ENCODE results near the gene KIF1B.
A peak's percentile ranks its signal among the peaks of the same experiment; 100 is the strongest.
"Not testable (repeated sequence)": the region's sequence is repeated elsewhere in the genome, so short reads cannot be mapped to it uniquely, and the experiment has no call there.

KIF1B gene

GRCh38 chr1:10415211-10415930, 205.0 kb downstream of the KIF1B start:
- FAIRE-seq (no peak), DNase-seq (ENCODE audit: insufficient read length, low spot score) (no peak)
- TF ChIP-seq POU2F2 (IDR thresholded peaks at IDR 0.05; ENCODE audit: low read depth, low read length) (no peak), TAF1 (IDR thresholded peaks at IDR 0.05; ENCODE audit: low read depth, low read length) (no peak), POLR2A (IDR thresholded peaks at IDR 0.05; ENCODE audit: low read depth, low read length) (no peak), POLR2AphosphoS5 (IDR thresholded peaks at IDR 0.05; ENCODE audit: low read depth, low read length) (no peak), PAX5 (IDR thresholded peaks at IDR 0.05; ENCODE audit: insufficient read depth, low read length, severe bottlenecking) (no peak), SPI1 (IDR thresholded peaks at IDR 0.05; ENCODE audit: low read depth, low read length) (no peak)

DNA sequence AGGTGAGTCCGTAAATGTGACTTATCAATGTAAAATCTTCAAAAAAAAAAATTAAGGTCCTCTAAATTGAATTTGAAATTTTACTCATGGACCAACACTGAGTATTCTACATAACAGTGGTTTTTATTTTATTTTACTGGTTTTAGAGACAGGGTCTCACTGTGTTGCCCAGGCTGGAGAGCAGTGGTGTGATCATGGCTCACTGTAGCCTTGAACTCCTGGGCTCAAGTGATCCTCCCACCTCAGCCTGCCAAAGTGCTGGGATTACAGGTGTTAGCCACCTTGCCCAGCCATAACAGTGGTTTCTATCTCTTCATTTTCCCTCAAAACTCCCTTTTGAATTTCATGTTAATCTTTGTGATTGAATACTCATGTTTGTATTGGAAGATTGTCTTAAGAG, 205.6 kb downstream of the KIF1B start:
- DNase-seq (ENCODE audit: insufficient read length, low spot score); FAIRE-seq: not testable (repeated sequence)

DNA sequence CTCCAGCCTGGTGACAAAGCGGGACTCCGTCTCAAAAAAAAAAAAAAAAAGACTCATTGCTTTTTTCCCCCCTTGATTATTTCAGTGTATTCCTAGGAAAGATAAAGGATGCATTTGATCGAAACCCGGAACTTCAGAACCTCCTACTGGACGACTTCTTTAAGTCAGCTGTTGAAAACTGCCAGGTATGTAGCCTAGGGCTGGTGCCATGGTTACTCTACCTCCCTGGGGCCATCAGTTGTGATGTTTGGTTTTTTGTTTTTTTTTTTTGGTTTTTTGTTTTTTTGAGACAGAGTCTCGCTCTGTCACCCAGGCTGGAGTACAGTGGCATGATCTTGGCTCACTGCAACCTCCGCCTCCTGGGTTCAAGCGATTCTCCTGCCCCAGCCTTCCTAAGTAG, 208.4 kb downstream of the KIF1B start:
- not testable (repeated sequence) for FAIRE-seq; DNase-seq (ENCODE audit: insufficient read length, low spot score)

- no peak for TF ChIP-seq POLR2A (IDR thresholded peaks at IDR 0.05; ENCODE audit: low read depth, low read length)
- TF ChIP-seq SPI1 (IDR thresholded peaks at IDR 0.05; ENCODE audit: low read depth, low read length): no peak
- TF ChIP-seq POU2F2 (IDR thresholded peaks at IDR 0.05; ENCODE audit: low read depth, low read length): no peak
- no peak for TF ChIP-seq TAF1 (IDR thresholded peaks at IDR 0.05; ENCODE audit: low read depth, low read length)
- TF ChIP-seq PAX5 (IDR thresholded peaks at IDR 0.05; ENCODE audit: insufficient read depth, low read length, severe bottlenecking): no peak
- no peak for TF ChIP-seq POLR2AphosphoS5 (IDR thresholded peaks at IDR 0.05; ENCODE audit: low read depth, low read length)
- no peak for FAIRE-seq
Measured at GRCh38 chr1:10419351-10419750, 209.0 kb downstream of the KIF1B start.

DNA sequence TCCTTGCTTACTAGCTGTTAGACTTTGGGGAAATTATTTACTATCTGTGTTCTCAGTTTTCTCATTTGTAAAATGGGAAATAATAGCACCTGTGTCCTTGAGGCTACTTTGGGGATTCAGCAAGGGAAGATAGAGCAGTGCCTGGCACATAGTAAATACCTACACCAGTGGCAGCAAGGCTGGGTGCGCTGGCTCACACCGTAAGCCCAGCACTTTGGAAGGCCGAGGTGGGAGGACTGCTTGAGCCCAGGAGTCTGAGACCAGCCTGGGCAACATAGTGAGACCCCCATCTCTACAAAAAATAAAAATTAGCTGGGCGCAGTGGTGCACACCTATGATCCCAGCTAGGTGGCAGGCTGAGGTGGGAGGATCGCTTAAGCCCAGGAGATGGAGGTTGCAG, 211.3 kb downstream of the KIF1B start:
- no peak for TF ChIP-seq POU2F2 (IDR thresholded peaks at IDR 0.05; ENCODE audit: low read depth, low read length)
- no peak for TF ChIP-seq POLR2AphosphoS5 (IDR thresholded peaks at IDR 0.05; ENCODE audit: low read depth, low read length)
- TF ChIP-seq POLR2A (IDR thresholded peaks at IDR 0.05; ENCODE audit: low read depth, low read length): no peak
- TF ChIP-seq SPI1 (IDR thresholded peaks at IDR 0.05; ENCODE audit: low read depth, low read length): no peak
- no peak for TF ChIP-seq TAF1 (IDR thresholded peaks at IDR 0.05; ENCODE audit: low read depth, low read length)
- no peak for TF ChIP-seq PAX5 (IDR thresholded peaks at IDR 0.05; ENCODE audit: insufficient read depth, low read length, severe bottlenecking)
- FAIRE-seq (no peak), DNase-seq (ENCODE audit: insufficient read length, low spot score) (no peak)

More at GRCh38 chr1:10419351-10419750, 209.0 kb downstream of the KIF1B start:
- no peak for DNase-seq (ENCODE audit: insufficient read length, low spot score)

GRCh38 chr1:10424034-10424433, 213.7 kb downstream of the KIF1B start:
- DNase-seq (ENCODE audit: insufficient read length, low spot score) (no peak), FAIRE-seq (no peak)
- TF ChIP-seq PAX5 (IDR thresholded peaks at IDR 0.05; ENCODE audit: insufficient read depth, low read length, severe bottlenecking) (no peak), POLR2AphosphoS5 (IDR thresholded peaks at IDR 0.05; ENCODE audit: low read depth, low read length) (no peak), SPI1 (IDR thresholded peaks at IDR 0.05; ENCODE audit: low read depth, low read length) (no peak), POLR2A (IDR thresholded peaks at IDR 0.05; ENCODE audit: low read depth, low read length) (no peak)

GRCh38 chr1:10424651-10425050, 214.3 kb downstream of the KIF1B start:
- DNase-seq (ENCODE audit: insufficient read length, low spot score): no peak
- no peak for FAIRE-seq
- TF ChIP-seq POLR2AphosphoS5 (IDR thresholded peaks at IDR 0.05; ENCODE audit: low read depth, low read length) (no peak), PAX5 (IDR thresholded peaks at IDR 0.05; ENCODE audit: insufficient read depth, low read length, severe bottlenecking) (no peak), TAF1 (IDR thresholded peaks at IDR 0.05; ENCODE audit: low read depth, low read length) (no peak), POLR2A (IDR thresholded peaks at IDR 0.05; ENCODE audit: low read depth, low read length) (no peak), SPI1 (IDR thresholded peaks at IDR 0.05; ENCODE audit: low read depth, low read length) (no peak), POU2F2 (IDR thresholded peaks at IDR 0.05; ENCODE audit: low read depth, low read length) (no peak)

DNA sequence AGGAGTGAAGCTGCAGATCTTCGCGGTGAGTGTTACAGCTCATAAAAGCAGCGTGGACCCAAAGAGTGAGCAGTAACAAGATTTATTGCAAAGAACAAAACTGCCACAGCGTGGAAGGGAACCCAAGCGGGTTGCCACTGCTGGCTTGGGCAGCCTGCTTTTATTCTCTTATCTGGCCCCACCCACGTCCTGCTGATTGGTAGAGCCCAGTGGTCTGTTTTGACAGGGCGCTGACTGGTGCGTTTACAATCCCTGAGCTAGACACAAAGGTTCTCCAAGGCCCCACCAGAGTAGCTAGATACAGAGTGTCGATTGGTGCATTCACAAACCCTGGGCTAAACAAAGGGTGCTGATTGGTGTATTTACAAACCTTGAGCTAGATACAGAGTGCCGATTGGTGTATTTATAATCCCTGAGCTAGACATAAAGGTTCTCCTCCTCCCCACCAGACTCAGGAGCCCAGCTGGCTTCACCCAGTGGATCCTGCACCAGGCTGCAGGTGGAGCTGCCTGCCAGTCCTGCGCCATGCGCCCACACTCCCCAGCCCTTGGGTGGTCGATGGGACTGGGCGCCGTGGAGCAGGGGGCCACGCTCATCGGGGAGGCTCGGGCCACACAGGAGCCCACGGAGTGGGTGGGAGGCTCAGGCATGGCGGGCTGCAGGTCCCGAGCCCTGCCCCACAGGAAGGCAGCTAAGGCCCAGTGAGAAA, 215.6 kb downstream of the KIF1B start:
- FAIRE-seq; DNase-seq (ENCODE audit: insufficient read length, low spot score): not testable (repeated sequence)

GRCh38 chr1:10426535-10426848, 216.1 kb downstream of the KIF1B start:
- DNase-seq (ENCODE audit: insufficient read length, low spot score); FAIRE-seq: not testable (repeated sequence)

DNA sequence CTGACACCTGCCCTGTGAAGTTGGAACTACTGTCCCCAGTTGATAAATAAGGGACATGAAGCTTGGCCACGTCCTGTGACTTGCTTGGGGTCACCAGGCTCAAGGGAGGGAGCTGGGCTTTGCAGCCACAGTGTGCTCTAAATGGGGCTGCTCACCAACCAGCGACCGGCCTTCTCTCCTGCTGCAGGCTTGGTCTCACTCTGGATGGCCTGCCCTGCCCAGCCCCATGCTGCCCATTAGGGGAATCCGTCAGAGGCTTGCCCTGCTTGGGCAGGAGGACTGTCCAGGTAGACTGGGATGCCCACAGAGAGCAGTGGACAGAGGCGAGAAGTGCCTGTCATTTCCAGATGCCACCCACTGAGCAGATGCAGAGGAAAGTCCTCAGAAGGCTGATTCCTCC, 218.6 kb downstream of the KIF1B start:
- TF ChIP-seq TAF1 (IDR thresholded peaks at IDR 0.05; ENCODE audit: low read depth, low read length) (no peak), POU2F2 (IDR thresholded peaks at IDR 0.05; ENCODE audit: low read depth, low read length) (no peak), PAX5 (IDR thresholded peaks at IDR 0.05; ENCODE audit: insufficient read depth, low read length, severe bottlenecking) (no peak), SPI1 (IDR thresholded peaks at IDR 0.05; ENCODE audit: low read depth, low read length) (no peak), POLR2A (IDR thresholded peaks at IDR 0.05; ENCODE audit: low read depth, low read length) (no peak)
- FAIRE-seq: no peak
- DNase-seq (ENCODE audit: insufficient read length, low spot score): no peak

GRCh38 chr1:10429868-10430215, 219.5 kb downstream of the KIF1B start:
- peak; percentile 42; the same call in 1 of the 2 replicates for TF ChIP-seq POLR2AphosphoS5 (IDR thresholded peaks at IDR 0.05; ENCODE audit: low read depth, low read length)
- peak; percentile 33; the same call in 1 of the 2 replicates for TF ChIP-seq SPI1 (IDR thresholded peaks at IDR 0.05; ENCODE audit: low read depth, low read length)
- no peak for TF ChIP-seq TAF1 (IDR thresholded peaks at IDR 0.05; ENCODE audit: low read depth, low read length)
- TF ChIP-seq POLR2A (IDR thresholded peaks at IDR 0.05; ENCODE audit: low read depth, low read length): no peak
- FAIRE-seq: no peak
- no peak for DNase-seq (ENCODE audit: insufficient read length, low spot score)
